Liver (tissue), 9 donors: ENCODE measurements around the gene ITGA5. TPM values are rescaled to one million over a fixed set of nuclear protein-coding genes. Genes with fewer than 3 reads are reported as not detected.

Source experiments
- DNase-seq: peaks from one replicate; pipeline ENCODE4 v3.0.0-alpha.2; 2017; ENCODE audit warnings: low spot score
- H3K27ac ChIP-seq, 2 donors: one replicate each; pipeline ENCODE4 v1.7.0; 2013; ENCODE audit warnings: inconsistent platforms in 2 of 2, low read length in 2 of 2, control low read depth in 1 of 2, low read depth in 1 of 2, mild to moderate bottlenecking in 1 of 2
- H3K27me3 ChIP-seq, 4 donors: one replicate each; pipeline versions ENCODE4 v1.6.1 to v1.7.0; 2013; ENCODE audit warnings: low read length in 3 of 4, inconsistent platforms in 1 of 4, mild to moderate bottlenecking in 1 of 4, moderate library complexity in 1 of 4; ENCODE audit not compliant: control insufficient read depth in 4 of 4, insufficient read depth in 4 of 4
- H3K36me3 ChIP-seq, 4 donors: one replicate each; pipeline versions ENCODE4 v1.6.1 to v1.7.0; 2013; ENCODE audit warnings: low read length in 3 of 4, mild to moderate bottlenecking in 3 of 4, low read depth in 1 of 4, moderate library complexity in 1 of 4; ENCODE audit not compliant: control insufficient read depth in 4 of 4, insufficient read depth in 3 of 4
- H3K4me1 ChIP-seq, 4 donors: one replicate each; pipeline versions ENCODE4 v1.6.1 to v1.7.0; 2013; ENCODE audit warnings: low read length in 3 of 4, mild to moderate bottlenecking in 3 of 4, moderate library complexity in 1 of 4; ENCODE audit not compliant: control insufficient read depth in 4 of 4, insufficient read depth in 4 of 4
- H3K4me3 ChIP-seq, 3 donors: one replicate each; pipeline versions ENCODE4 v1.6.1 to v1.7.0; 2013; ENCODE audit warnings: low read length in 3 of 3, control low read depth in 1 of 3, low read depth in 1 of 3, mild to moderate bottlenecking in 1 of 3
- H3K9ac ChIP-seq, 2 donors: one replicate each; pipeline ENCODE4 v1.7.0; 2013; ENCODE audit warnings: low read length in 2 of 2, mild to moderate bottlenecking in 2 of 2, moderate library complexity in 2 of 2, control low read depth in 1 of 2, low read depth in 1 of 2
- H3K9me3 ChIP-seq, 4 donors: one replicate each; pipeline versions ENCODE4 v1.6.1 to v1.7.0; 2013; ENCODE audit warnings: low read length in 3 of 4; ENCODE audit not compliant: control insufficient read depth in 4 of 4
- ATF3 ChIP-seq: IDR thresholded peaks from 2 replicates; pipeline ENCODE4 v1.6.1; 2016; ENCODE audit warnings: antibody characterized with exemption
- CTCF ChIP-seq: fragments of 150-350 bp; IDR thresholded peaks from 2 replicates; pipeline ENCODE4 v1.5.1; 2017; ENCODE audit warnings: improper control_type of control experiment, low read depth, low read length; ENCODE audit not compliant: missing input control
- EGR1 ChIP-seq, 2 donors: IDR thresholded peaks; 2 replicates each; pipeline ENCODE4 v1.6.1; 2016 to 2018; ENCODE audit warnings: antibody characterized with exemption in 2 of 2, low read depth in 2 of 2
- FOXA1 ChIP-seq: IDR thresholded peaks from 2 replicates; pipeline ENCODE4 v1.6.1; 2016; ENCODE audit warnings: antibody characterized with exemption
- FOXA2 ChIP-seq: IDR thresholded peaks from 2 replicates; pipeline ENCODE4 v1.6.1; 2016; ENCODE audit warnings: antibody characterized with exemption
- GABPA ChIP-seq, 2 donors: IDR thresholded peaks in 1 of 2; conservative IDR thresholded peaks in 1 of 2; 2 replicates each; pipeline ENCODE4 v1.6.1; 2016; ENCODE audit warnings: antibody characterized with exemption in 2 of 2, mild to moderate bottlenecking in 1 of 2, moderate library complexity in 1 of 2
- JUND ChIP-seq, 2 donors: IDR thresholded peaks; 2 replicates each; pipeline ENCODE4 v1.6.1; 2016; ENCODE audit warnings: antibody characterized with exemption in 2 of 2
- MAX ChIP-seq: IDR thresholded peaks from 2 replicates; pipeline ENCODE4 v1.6.1; 2016; ENCODE audit warnings: antibody characterized with exemption
- NR2F2 ChIP-seq: IDR thresholded peaks from 2 replicates; pipeline ENCODE4 v1.6.1; 2016; ENCODE audit warnings: antibody characterized with exemption
- RAD21 ChIP-seq, 2 donors: IDR thresholded peaks; 2 replicates each; pipeline ENCODE4 v1.6.1; 2016; ENCODE audit warnings: antibody characterized with exemption in 2 of 2, mild to moderate bottlenecking in 2 of 2
- REST ChIP-seq: IDR thresholded peaks from 2 replicates; pipeline ENCODE4 v1.6.1; 2016; ENCODE audit warnings: antibody characterized with exemption, mild to moderate bottlenecking
- RXRA ChIP-seq, 2 donors: IDR thresholded peaks; 2 replicates each; pipeline ENCODE4 v1.6.1; 2017 to 2018; ENCODE audit warnings: antibody characterized with exemption in 2 of 2, mild to moderate bottlenecking in 1 of 2
- SP1 ChIP-seq: IDR thresholded peaks from 2 replicates; pipeline ENCODE4 v1.6.1; 2018; ENCODE audit warnings: antibody characterized with exemption, mild to moderate bottlenecking
- TAF1 ChIP-seq: conservative IDR thresholded peaks from 2 replicates; pipeline ENCODE4 v1.6.1; 2016; ENCODE audit warnings: antibody characterized with exemption, mild to moderate bottlenecking
- YY1 ChIP-seq: IDR thresholded peaks from 2 replicates; pipeline ENCODE4 v1.6.1; 2016; ENCODE audit warnings: antibody characterized with exemption, mild to moderate bottlenecking
- ZBTB33 ChIP-seq: IDR thresholded peaks from 2 replicates; pipeline ENCODE4 v1.6.1; 2016; ENCODE audit warnings: antibody characterized with exemption
- WGBS: extraction: QIAGEN DNeasy Blood & Tissue Kit; methylation state at CpG from one replicate; pipeline ENCODE4 v1.1.7; 2013; 5-methylcytosine and 5-hydroxymethylcytosine counted together
- polyA plus RNA-seq, 2 donors: library from polyadenylated mRNA; stranded (reverse) in 1 of 2; unstranded in 1 of 2; fragments of 200-250 nt in 1 of 2; fragments of >200 nt in 1 of 2; fragmentation: Nextera tagmentation in 1 of 2; extraction: Ambion mirVana in 1 of 2; gene quantifications; one replicate each; pipeline versions ENCODE4 v1.2.1 to v1.2.3, GENCODE V29; 2013 to 2015
- total RNA-seq, 2 donors: library from RNA; depleted of rRNA; stranded (reverse); fragments of >200 nt; gene quantifications; one replicate each; pipeline ENCODE4 v1.2.3, GENCODE V29; 2014
- donor health status: healthy.
- donor health status: healthy.
- donor health status: healthy.
- donor health status: healthy.
- donor health status: healthy.

Gene ITGA5
- total and polyA plus RNA-seq, 4 donors, result 26.6 to 60.7 (median 39.6) TPM

- WGBS, result 16% methylated on average over 15 of the region's 15 CpGs
- H3K36me3 ChIP-seq, result no peaks in the 10 kb centered on the region
- peak overlapping the region; percentile 67 to 93 for H3K9ac ChIP-seq
- TF ChIP-seq ZBTB33, result no peak
- no peak for TF ChIP-seq REST
- TF ChIP-seq EGR1 (IDR thresholded peaks at IDR 0.05; ENCODE audit: low read depth in 2 of 2), result no peak
- no peak for TF ChIP-seq ATF3
- no peaks in the 10 kb centered on the region for H3K9me3 ChIP-seq
- H3K27me3 ChIP-seq, result no peaks in the 10 kb centered on the region
- peak overlapping the region; percentile 44 to 82 (median 61) for H3K4me3 ChIP-seq
- H3K4me1 ChIP-seq, result peaks cover 6 to 28% (median 14%) of the 10 kb centered on the region in 4 donors
- DNase-seq, result no peak
- H3K27ac ChIP-seq, result peak overlapping the region; percentile 76 to 90
Measured at GRCh38 chr12:54358191-54358944, 60.7 kb downstream of the ITGA5 start.

- H3K36me3 ChIP-seq, result no peaks in the 10 kb centered on the region
- H3K27me3 ChIP-seq, result no peaks in the 10 kb centered on the region
- H3K4me3 ChIP-seq, result no peak overlapping the region
- peak overlapping the region in 1 of 2 donors; percentile 76 for H3K27ac ChIP-seq
- DNase-seq, result no peak
- no peaks in the 10 kb centered on the region for H3K9me3 ChIP-seq
- H3K9ac ChIP-seq, result no peak overlapping the region
- 76% methylated on average over 2 of the region's 2 CpGs for WGBS
- peaks cover 6 to 35% (median 21%) of the 10 kb centered on the region in 4 donors for H3K4me1 ChIP-seq
- TF ChIP-seq EGR1 (IDR thresholded peaks at IDR 0.05; ENCODE audit: low read depth in 2 of 2), result no peak
- TF ChIP-seq REST, result no peak
- TF ChIP-seq MAX, result no peak
- TF ChIP-seq GABPA (IDR thresholded peaks at IDR 0.05 in 1 of 2, conservative IDR thresholded peaks at IDR 0.05 in 1 of 2), result no peak
- TF ChIP-seq ZBTB33, result no peak
- no peak for TF ChIP-seq SP1
- no peak for TF ChIP-seq FOXA1
- TF ChIP-seq CTCF, result no peak
- TF ChIP-seq RAD21 (IDR thresholded peaks at IDR 0.05), result no peak
- no peak for TF ChIP-seq FOXA2
- TF ChIP-seq NR2F2, result no peak
- no peak for TF ChIP-seq JUND (IDR thresholded peaks at IDR 0.05)
- TF ChIP-seq RXRA (IDR thresholded peaks at IDR 0.05), result no peak
- TF ChIP-seq TAF1, result no peak
- no peak for TF ChIP-seq YY1
Measured at GRCh38 chr12:54357506-54358190, 61.4 kb downstream of the ITGA5 start.
